ENCODE results near the gene PTX4. TPM values are rescaled to one million over a fixed set of nuclear protein-coding genes. Genes with fewer than 3 reads are reported as not detected.

PTX4 gene
- total and polyA plus RNA-seq, 9 of the 15 experiments (the other 6 are each of a cell fraction or from before 2014, with no cell fraction given): 0.11 TPM; not detected in 8

DNA sequence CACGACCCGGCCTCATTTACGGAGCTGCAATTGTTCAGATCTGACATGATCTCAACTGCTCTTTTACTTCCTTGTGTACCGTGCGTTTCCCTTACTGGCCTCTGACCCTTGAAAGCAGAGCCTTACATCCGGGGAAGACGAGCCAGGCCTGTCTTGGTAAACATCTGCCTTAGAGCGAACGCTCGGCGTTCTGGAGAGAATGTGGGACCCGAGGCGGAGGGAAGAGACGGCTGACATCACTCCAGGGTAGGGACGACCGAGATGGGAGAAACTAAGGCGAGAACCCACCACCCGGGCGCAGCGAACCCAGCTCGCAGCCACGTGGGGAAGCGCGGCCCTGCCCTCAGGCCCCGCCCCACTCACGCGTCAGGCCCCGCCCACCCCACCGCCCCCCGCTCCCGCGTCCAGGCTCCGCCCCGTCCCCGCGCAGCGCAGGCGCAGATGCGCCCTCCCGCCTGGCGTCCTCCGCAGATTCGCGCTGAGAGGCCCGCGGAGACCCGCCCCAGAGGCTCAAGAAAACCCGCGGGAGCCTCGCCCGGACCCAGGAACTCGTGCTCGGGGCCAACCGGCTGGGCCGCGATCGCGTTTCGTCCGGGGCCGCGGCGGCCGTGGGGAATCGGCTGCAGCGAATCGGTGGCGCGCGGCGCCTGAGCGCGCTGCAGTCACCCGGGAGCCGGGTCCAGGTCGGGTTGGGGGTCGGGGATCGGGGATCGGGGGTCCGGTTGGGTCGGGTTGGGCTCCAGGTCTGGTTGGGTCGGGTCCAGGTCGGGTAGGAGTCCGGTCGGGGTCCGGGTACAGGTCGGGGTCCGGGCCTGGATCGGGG lies 4.4 kb upstream of the PTX4 start, which contains the start of gene TELO2 (continued):
- TF ChIP-seq AFF1 (IDR thresholded peaks at IDR 0.05; ENCODE audit: low read depth in 1 of 2, partially characterized antibody in 2 of 2) (peak in 1 of 2 experiments; percentile 23), CCNT2 (IDR thresholded peaks at IDR 0.05; ENCODE audit: borderline replicate concordance, extremely low read depth, insufficient read length, low read depth, low read length) (peak; percentile 58), VEZF1 (CRISPR knock-in tag; IDR thresholded peaks at IDR 0.05) (peak; percentile 89), MAZ (CRISPR knock-in tag; conservative IDR thresholded peaks at IDR 0.05 in 1 of 2, IDR thresholded peaks at IDR 0.05 in 1 of 2) (peak; percentile 54 to 81; a peak in 3 of 4 replicates), C11orf30 (IDR thresholded peaks at IDR 0.05; ENCODE audit: low read depth) (peak; percentile 85), RBFOX2 (IDR thresholded peaks at IDR 0.05; ENCODE audit: low read depth, low read length) (peak; percentile 81), ZFX (CRISPR knock-in tag; IDR thresholded peaks at IDR 0.05) (peak; percentile 93)
- TF ChIP-seq, protein P1, sequence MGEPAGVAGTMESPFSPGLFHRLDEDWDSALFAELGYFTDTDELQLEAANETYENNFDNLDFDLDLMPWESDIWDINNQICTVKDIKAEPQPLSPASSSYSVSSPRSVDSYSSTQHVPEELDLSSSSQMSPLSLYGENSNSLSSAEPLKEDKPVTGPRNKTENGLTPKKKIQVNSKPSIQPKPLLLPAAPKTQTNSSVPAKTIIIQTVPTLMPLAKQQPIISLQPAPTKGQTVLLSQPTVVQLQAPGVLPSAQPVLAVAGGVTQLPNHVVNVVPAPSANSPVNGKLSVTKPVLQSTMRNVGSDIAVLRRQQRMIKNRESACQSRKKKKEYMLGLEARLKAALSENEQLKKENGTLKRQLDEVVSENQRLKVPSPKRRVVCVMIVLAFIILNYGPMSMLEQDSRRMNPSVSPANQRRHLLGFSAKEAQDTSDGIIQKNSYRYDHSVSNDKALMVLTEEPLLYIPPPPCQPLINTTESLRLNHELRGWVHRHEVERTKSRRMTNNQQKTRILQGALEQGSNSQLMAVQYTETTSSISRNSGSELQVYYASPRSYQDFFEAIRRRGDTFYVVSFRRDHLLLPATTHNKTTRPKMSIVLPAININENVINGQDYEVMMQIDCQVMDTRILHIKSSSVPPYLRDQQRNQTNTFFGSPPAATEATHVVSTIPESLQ (CRISPR knock-in tag; IDR thresholded peaks at IDR 0.05): peak; percentile 25; the same call in 1 of the 2 replicates
- TF ChIP-seq, protein P2, sequence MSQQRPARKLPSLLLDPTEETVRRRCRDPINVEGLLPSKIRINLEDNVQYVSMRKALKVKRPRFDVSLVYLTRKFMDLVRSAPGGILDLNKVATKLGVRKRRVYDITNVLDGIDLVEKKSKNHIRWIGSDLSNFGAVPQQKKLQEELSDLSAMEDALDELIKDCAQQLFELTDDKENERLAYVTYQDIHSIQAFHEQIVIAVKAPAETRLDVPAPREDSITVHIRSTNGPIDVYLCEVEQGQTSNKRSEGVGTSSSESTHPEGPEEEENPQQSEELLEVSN (IDR thresholded peaks at IDR 0.05; ENCODE audit: borderline replicate concordance in 1 of 2, extremely low read depth in 1 of 2, insufficient read depth in 1 of 2, insufficient read length in 1 of 2, low read depth in 1 of 2, low read length in 1 of 2, poor library complexity in 1 of 2, severe bottlenecking in 1 of 2): peak; percentile 93 to 95
- TF ChIP-seq, protein P3, sequence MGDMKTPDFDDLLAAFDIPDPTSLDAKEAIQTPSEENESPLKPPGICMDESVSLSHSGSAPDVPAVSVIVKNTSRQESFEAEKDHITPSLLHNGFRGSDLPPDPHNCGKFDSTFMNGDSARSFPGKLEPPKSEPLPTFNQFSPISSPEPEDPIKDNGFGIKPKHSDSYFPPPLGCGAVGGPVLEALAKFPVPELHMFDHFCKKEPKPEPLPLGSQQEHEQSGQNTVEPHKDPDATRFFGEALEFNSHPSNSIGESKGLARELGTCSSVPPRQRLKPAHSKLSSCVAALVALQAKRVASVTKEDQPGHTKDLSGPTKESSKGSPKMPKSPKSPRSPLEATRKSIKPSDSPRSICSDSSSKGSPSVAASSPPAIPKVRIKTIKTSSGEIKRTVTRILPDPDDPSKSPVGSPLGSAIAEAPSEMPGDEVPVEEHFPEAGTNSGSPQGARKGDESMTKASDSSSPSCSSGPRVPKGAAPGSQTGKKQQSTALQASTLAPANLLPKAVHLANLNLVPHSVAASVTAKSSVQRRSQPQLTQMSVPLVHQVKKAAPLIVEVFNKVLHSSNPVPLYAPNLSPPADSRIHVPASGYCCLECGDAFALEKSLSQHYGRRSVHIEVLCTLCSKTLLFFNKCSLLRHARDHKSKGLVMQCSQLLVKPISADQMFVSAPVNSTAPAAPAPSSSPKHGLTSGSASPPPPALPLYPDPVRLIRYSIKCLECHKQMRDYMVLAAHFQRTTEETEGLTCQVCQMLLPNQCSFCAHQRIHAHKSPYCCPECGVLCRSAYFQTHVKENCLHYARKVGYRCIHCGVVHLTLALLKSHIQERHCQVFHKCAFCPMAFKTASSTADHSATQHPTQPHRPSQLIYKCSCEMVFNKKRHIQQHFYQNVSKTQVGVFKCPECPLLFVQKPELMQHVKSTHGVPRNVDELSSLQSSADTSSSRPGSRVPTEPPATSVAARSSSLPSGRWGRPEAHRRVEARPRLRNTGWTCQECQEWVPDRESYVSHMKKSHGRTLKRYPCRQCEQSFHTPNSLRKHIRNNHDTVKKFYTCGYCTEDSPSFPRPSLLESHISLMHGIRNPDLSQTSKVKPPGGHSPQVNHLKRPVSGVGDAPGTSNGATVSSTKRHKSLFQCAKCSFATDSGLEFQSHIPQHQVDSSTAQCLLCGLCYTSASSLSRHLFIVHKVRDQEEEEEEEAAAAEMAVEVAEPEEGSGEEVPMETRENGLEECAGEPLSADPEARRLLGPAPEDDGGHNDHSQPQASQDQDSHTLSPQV (IDR thresholded peaks at IDR 0.05): peak; percentile 96
